C4-2B (cell line): ENCODE results near the gene SEC16A.
"Not testable (repeated sequence)": the region's sequence is repeated elsewhere in the genome, so short reads cannot be mapped to it uniquely, and the experiment has no call there.

ENCODE experiments used
- CTCF ChIP-seq: fragments of 450-650 bp; conservative IDR thresholded peaks from 2 replicates; pipeline ENCODE4 v1.5.1; 2017; ENCODE audit warnings: mild to moderate bottlenecking
- ZFX ChIP-seq: fragments of 450-650 bp; IDR thresholded peaks from 2 replicates; pipeline ENCODE4 v1.6.1; 2017

GRCh38 chr9:136407061-136407460 lies 75.8 kb downstream of the SEC16A start:
- TF ChIP-seq CTCF, ZFX: not testable (repeated sequence)
